Measurements from ENCODE around the gene SLC16A13.
"Not testable (repeated sequence)": the region's sequence is repeated elsewhere in the genome, so short reads cannot be mapped to it uniquely, and the experiment has no call there.

SLC16A13 gene

GRCh38 chr17:7064261-7064660 is 28.4 kb downstream of the SLC16A13 start:
- no peak for DNase-seq (ENCODE audit: low read depth)

- no peak for DNase-seq (ENCODE audit: low read depth)
Observed at GRCh38 chr17:7067198-7067597, 31.4 kb downstream of the SLC16A13 start.

GRCh38 chr17:7068268-7068667 is 32.5 kb downstream of the SLC16A13 start:
- no peak for DNase-seq (ENCODE audit: low read depth)

- no peak for DNase-seq (ENCODE audit: low read depth)
Observed at GRCh38 chr17:7070712-7071111, 34.9 kb downstream of the SLC16A13 start.

- no peak for DNase-seq (ENCODE audit: low read depth)
Observed at GRCh38 chr17:7072406-7072805, 36.6 kb downstream of the SLC16A13 start.

- no peak for DNase-seq (ENCODE audit: low read depth)
Observed at GRCh38 chr17:7074931-7075330, 39.1 kb downstream of the SLC16A13 start.

- no peak for DNase-seq (ENCODE audit: low read depth)
Observed at GRCh38 chr17:7077911-7078546, 42.2 kb downstream of the SLC16A13 start.

- no peak for DNase-seq (ENCODE audit: low read depth)
Observed at GRCh38 chr17:7078711-7079110, 42.9 kb downstream of the SLC16A13 start.

- no peak for DNase-seq (ENCODE audit: low read depth)
Observed at GRCh38 chr17:7079581-7080455, 44.0 kb downstream of the SLC16A13 start, which contains the start of gene CLEC10A. Gene CLEC10A, minus strand, starts transcription at chr17:7080251. Its CDS starts 1,439 bp downstream, at chr17:7078812.

GRCh38 chr17:7080456-7081041 is 44.7 kb downstream of the SLC16A13 start:
- no peak for DNase-seq (ENCODE audit: low read depth)

- no peak for DNase-seq (ENCODE audit: low read depth)
Observed at GRCh38 chr17:7081341-7082062, 45.7 kb downstream of the SLC16A13 start.

- no peak for DNase-seq (ENCODE audit: low read depth)
Observed at GRCh38 chr17:7083592-7083991, 47.8 kb downstream of the SLC16A13 start.

- DNase-seq (ENCODE audit: low read depth): no peak
Observed at GRCh38 chr17:7084088-7084487, 48.3 kb downstream of the SLC16A13 start.

- not testable (repeated sequence) for DNase-seq (ENCODE audit: low read depth)
Observed at GRCh38 chr17:7088442-7088841, 52.6 kb downstream of the SLC16A13 start.

GRCh38 chr17:7089570-7089969 is 53.8 kb downstream of the SLC16A13 start:
- DNase-seq (ENCODE audit: low read depth): not testable (repeated sequence)

Measured in non-pigmented ciliary epithelial cell (primary cell).